GM23248 (cell line): ENCODE results near the gene SLC17A2. TPM values are rescaled to one million over a fixed set of nuclear protein-coding genes. Genes with fewer than 3 reads are reported as not detected.

Source experiments
- DNase-seq: peaks from one replicate; pipeline ENCODE4 v3.0.0-alpha.2; 2015
- H2AFZ ChIP-seq: fragments of 200-600 bp; sonication (generic); 2 replicates; pipeline ENCODE4 v1.6.1; 2016; ENCODE audit warnings: antibody characterized with exemption
- H3F3A ChIP-seq: fragments of 200-600 bp; sonication (generic); 2 replicates; pipeline ENCODE4 v1.6.1; 2016; ENCODE audit warnings: mild to moderate bottlenecking, antibody characterized with exemption, mixed run types; ENCODE audit not compliant: insufficient read depth
- H3K27ac ChIP-seq: fragments of 200-600 bp; sonication (generic); 2 replicates; pipeline ENCODE4 v1.5.1; 2016; ENCODE audit warnings: mild to moderate bottlenecking
- H3K27me3 ChIP-seq: fragments of 200-600 bp; sonication (generic); replicated peaks from 2 replicates; pipeline ENCODE4 v1.6.1; 2016; ENCODE audit warnings: mild to moderate bottlenecking; ENCODE audit not compliant: insufficient read depth
- H3K36me3 ChIP-seq: fragments of 200-600 bp; sonication (generic); 2 replicates; pipeline ENCODE4 v1.6.1; 2016; ENCODE audit warnings: low read depth, mild to moderate bottlenecking
- H3K4me1 ChIP-seq: fragments of 200-600 bp; sonication (generic); 2 replicates; pipeline ENCODE4 v1.6.1; 2016; ENCODE audit warnings: mild to moderate bottlenecking; ENCODE audit not compliant: insufficient read depth
- H3K4me2 ChIP-seq: fragments of 200-600 bp; sonication (generic); one replicate; pipeline ENCODE4 v1.6.1; 2016; ENCODE audit warnings: mild to moderate bottlenecking; ENCODE audit not compliant: unreplicated experiment
- H3K4me3 ChIP-seq: fragments of 200-600 bp; sonication (generic); 2 replicates; pipeline ENCODE4 v1.5.1; 2016; ENCODE audit warnings: mild to moderate bottlenecking
- H3K79me2 ChIP-seq: fragments of 200-600 bp; sonication (generic); 2 replicates; pipeline ENCODE4 v1.6.1; 2016; ENCODE audit warnings: mild to moderate bottlenecking; ENCODE audit not compliant: insufficient read depth
- H3K9ac ChIP-seq: fragments of 200-600 bp; sonication (generic); 2 replicates; pipeline ENCODE4 v1.6.1; 2016; ENCODE audit warnings: mild to moderate bottlenecking
- H3K9me2 ChIP-seq: fragments of 200-600 bp; sonication (generic); 2 replicates; pipeline ENCODE4 v1.6.1; 2016; ENCODE audit warnings: mixed run types, mild to moderate bottlenecking, moderate library complexity; ENCODE audit not compliant: insufficient read depth
- H3K9me3 ChIP-seq: fragments of 200-600 bp; sonication (generic); one replicate; pipeline ENCODE4 v1.6.1; 2017; ENCODE audit warnings: low read depth
- H4K20me1 ChIP-seq: fragments of 200-600 bp; sonication (generic); 2 replicates; pipeline ENCODE4 v1.6.0; 2016; ENCODE audit not compliant: insufficient read depth
- EZH2 ChIP-seq: fragments of 200-600 bp; sonication (generic); IDR thresholded peaks from 2 replicates; pipeline ENCODE4 v1.6.1; 2018; ENCODE audit warnings: antibody characterized with exemption, mild to moderate bottlenecking; ENCODE audit not compliant: insufficient read depth, poor library complexity, severe bottlenecking
- EZH2phosphoT487 ChIP-seq: fragments of 200-600 bp; sonication (generic); IDR thresholded peaks from 2 replicates; pipeline ENCODE4 v1.6.1; 2018; ENCODE audit warnings: antibody characterized with exemption, moderate library complexity, mild to moderate bottlenecking, low read depth; ENCODE audit not compliant: insufficient read depth
- WGBS, 2 experiments: methylation state at CpG; one replicate each; pipeline ENCODE4 v1.1.6; 2015 to 2017; ENCODE audit warnings: low lambda C conversion rate in 2 of 2, low coverage in 1 of 2; ENCODE audit errors: missing lambda C conversion rate in 2 of 2; 5-methylcytosine and 5-hydroxymethylcytosine counted together
- in situ Hi-C: fragments of 300-500 bp; cut with MboI; formaldehyde crosslinking; loops from 2 replicates; pipeline ENCODE4 v1.15.0; 2020
- polyA plus RNA-seq: library from polyadenylated mRNA; unstranded; fragments of >200 nt; fragmentation: Nextera tagmentation; extraction: Ambion mirVana; gene quantifications from 2 replicates; pipeline ENCODE4 v1.2.1, GENCODE V29; 2016
- total RNA-seq: library from RNA; depleted of rRNA; stranded (reverse); fragments of >200 nt; shearing (Covaris generic); gene quantifications from 2 replicates; pipeline ENCODE4 v1.2.3, GENCODE V29; 2014

The SLC17A2 gene
- total and polyA plus RNA-seq, 2 experiments from 2014 or later: not detected

DNA sequence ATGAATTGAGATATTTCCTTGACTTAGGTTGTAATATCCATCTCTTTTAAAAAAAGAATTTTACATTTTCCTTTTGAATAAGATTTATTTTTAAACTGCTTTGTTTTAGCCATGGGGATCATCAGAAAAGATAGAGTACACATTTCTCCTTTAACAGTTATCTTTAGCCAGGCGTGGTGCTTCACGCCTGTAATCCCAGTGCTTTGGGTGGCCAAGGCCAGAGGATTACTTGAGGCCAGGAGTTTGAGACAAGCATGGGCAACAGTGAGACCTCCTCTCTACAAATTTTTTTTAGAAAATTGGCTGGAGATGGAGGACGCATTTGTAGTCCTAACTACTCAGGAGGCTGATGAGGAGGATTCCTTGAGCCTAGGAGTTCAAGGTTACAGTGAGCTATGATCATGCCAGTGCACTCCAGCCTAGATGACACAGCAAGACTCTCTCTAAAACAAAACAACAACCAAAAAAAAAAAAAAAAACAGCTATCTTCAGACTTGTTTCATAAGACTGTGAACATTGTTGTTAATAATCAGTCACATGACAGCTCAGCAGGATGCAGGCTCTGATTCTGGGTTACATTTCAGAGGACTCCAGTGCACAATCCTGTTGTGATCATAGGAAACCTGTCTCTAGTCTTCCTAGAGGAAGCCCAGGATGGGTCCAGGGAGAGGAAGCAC, 54.4 kb downstream of the SLC17A2 start:
- in situ Hi-C loops: no loop called here
- Histone ChIP-seq H3K36me3 (no peaks in the 10 kb centered on the region), H3K27ac (no peak overlapping the region)

DNA sequence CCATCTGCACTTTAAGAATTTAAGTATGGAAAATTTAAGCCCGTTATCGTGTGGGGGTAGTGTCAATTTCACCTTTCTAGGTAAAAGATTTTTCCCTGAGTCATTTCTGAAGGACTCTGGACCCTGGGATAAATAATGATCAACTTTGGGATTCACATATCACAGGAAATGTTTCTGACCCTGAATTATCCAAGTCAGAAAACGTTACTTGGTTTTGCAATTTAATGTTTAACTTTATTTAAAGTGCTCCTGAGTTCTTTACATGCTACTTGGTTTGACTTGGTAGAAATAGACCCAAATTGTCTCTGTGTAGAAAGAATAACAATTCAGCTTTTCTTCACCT, 55.0 kb downstream of the SLC17A2 start:
- Histone ChIP-seq H3K9me3 (no peaks in the 10 kb centered on the region), H3K9me2 (no peaks in the 10 kb centered on the region), H3K4me2 (no peak overlapping the region), H3K4me1 (no peaks in the 10 kb centered on the region), H3F3A (no peaks in the 10 kb centered on the region), H3K9ac (no peak overlapping the region), H2AFZ (no peak overlapping the region), H4K20me1 (no peaks in the 10 kb centered on the region), H3K36me3 (no peaks in the 10 kb centered on the region), H3K79me2 (no peaks in the 10 kb centered on the region), H3K27ac (no peak overlapping the region), H3K4me3 (no peak overlapping the region), H3K27me3 (no peaks in the 10 kb centered on the region; the same call in 1 of the 2 replicates)
- TF ChIP-seq EZH2phosphoT487 (no peak), EZH2 (no peak)
- no peak for DNase-seq
- in situ Hi-C loops: no loop called here
- WGBS, 2 experiments: 49 to 60% methylated on average over 3 of the region's 3 CpGs

More for the DNA sequence above, 54.4 kb downstream of the SLC17A2 start:
- Histone ChIP-seq H3K4me3 (no peak overlapping the region), H2AFZ (no peak overlapping the region), H3F3A (no peaks in the 10 kb centered on the region), H4K20me1 (no peaks in the 10 kb centered on the region), H3K4me1 (no peaks in the 10 kb centered on the region), H3K9me2 (no peaks in the 10 kb centered on the region), H3K9ac (no peak overlapping the region), H3K9me3 (no peaks in the 10 kb centered on the region), H3K4me2 (no peak overlapping the region), H3K27me3 (no peaks in the 10 kb centered on the region; the same call in 1 of the 2 replicates), H3K79me2 (no peaks in the 10 kb centered on the region)
- no peak for TF ChIP-seq EZH2phosphoT487
- TF ChIP-seq EZH2: no peak
- 27 to 31% methylated on average over 3 of the region's 3 CpGs for WGBS, 2 experiments
- no peak for DNase-seq

DNA sequence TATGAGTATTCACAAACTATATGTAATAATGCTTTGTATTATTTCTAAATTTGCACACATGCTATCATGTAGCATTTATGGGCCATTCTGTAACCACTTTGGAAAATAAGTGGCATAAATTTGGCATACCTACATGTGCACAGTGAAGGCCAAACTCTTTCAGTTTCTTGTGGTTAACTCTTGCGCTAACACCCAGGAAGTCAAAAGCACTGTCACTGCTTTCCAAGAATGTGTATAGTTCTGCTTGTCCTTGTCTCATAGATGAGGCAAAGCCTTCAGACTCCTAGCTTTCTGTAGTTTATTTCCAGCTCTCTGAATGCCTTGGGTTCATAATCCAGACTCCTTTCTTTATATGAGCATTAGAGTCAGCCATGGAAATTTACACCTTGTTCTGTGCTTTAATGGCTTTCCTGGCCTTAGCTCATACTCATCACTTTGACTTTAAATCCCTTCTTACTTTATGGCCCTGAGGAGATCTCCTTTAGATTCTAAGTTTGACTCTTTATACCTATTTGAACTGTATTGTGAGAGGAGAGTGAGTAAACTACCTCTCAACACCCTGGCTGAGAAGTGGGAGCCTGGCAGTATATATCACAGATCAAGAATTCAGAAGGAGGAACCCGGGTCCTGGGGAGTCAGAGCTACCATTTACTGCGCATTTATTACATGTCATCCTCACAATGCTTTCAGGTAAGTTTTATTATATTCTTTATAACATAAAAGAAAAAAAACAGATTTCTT, 55.5 kb downstream of the SLC17A2 start:
- no peaks in the 10 kb centered on the region; the same call in 1 of the 2 replicates for H3K27me3 ChIP-seq
- no peak for DNase-seq
- no peaks in the 10 kb centered on the region for H3K36me3 ChIP-seq
- H3F3A ChIP-seq: no peaks in the 10 kb centered on the region
- H3K9me3 ChIP-seq: no peaks in the 10 kb centered on the region
- no peaks in the 10 kb centered on the region for H4K20me1 ChIP-seq
- no peak overlapping the region for H2AFZ ChIP-seq
- no peak overlapping the region for H3K4me3 ChIP-seq
- no peak for TF ChIP-seq EZH2
- TF ChIP-seq EZH2phosphoT487: no peak
- in situ Hi-C loops: no loop called here
- H3K4me2 ChIP-seq: no peak overlapping the region
- H3K9me2 ChIP-seq: no peaks in the 10 kb centered on the region
- H3K4me1 ChIP-seq: no peaks in the 10 kb centered on the region
- no peaks in the 10 kb centered on the region for H3K79me2 ChIP-seq
- 55 to 58% methylated on average over 3 of the region's 3 CpGs for WGBS, 2 experiments
- no peak overlapping the region for H3K9ac ChIP-seq
- H3K27ac ChIP-seq: no peak overlapping the region

DNA sequence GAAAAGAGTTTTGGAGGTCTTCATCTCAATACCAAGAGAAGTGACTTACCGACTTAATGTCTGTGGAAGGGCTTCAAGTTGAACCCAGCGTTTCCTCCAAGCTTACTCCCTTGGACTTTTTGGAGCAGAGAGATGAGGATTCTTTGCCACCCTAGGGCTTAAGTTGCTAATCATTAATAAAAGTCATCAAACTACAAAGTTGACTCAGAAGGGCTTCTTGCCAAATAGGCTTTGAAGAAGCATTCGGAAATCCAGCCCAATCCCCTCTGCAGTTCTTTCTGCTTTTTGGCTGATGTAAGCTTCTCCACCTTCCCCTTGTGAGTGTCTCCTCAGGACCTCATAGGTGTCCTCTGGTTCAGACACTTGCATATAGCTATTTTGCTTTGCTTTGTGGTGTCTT, 56.4 kb downstream of the SLC17A2 start, which contains the start of gene SLC17A3:
Gene SLC17A3 (minus strand): TSS at position 126 of the 400 bp plus-strand sequence. CDS start 5,856 bp downstream, outside the sequence.
- Histone ChIP-seq H3K36me3 (no peaks in the 10 kb centered on the region), H3K4me3 (no peak within 1 kb of the TSS), H3K4me1 (no peaks in the 10 kb centered on the region)

More for the DNA sequence above, 56.4 kb downstream of the SLC17A2 start, which contains the start of gene SLC17A3:
- no peaks in the 10 kb centered on the region; the same call in 1 of the 2 replicates for H3K27me3 ChIP-seq
- H4K20me1 ChIP-seq: no peaks in the 10 kb centered on the region
- H3K79me2 ChIP-seq: no peaks in the 10 kb centered on the region
- H3K9me2 ChIP-seq: no peaks in the 10 kb centered on the region
- TF ChIP-seq EZH2: no peak
- no peak for TF ChIP-seq EZH2phosphoT487
- H3F3A ChIP-seq: no peaks in the 10 kb centered on the region
- WGBS, 2 experiments: 40 to 52% methylated on average over 3 of the region's 3 CpGs
- H3K27ac ChIP-seq: no peak within 1 kb of the TSS
- H3K9me3 ChIP-seq: no peaks in the 10 kb centered on the region
- no peak for DNase-seq
- H3K9ac ChIP-seq: no peak within 1 kb of the TSS
- H3K4me2 ChIP-seq: no peak within 1 kb of the TSS
- H2AFZ ChIP-seq: no peak within 1 kb of the TSS
- in situ Hi-C loops: no loop called here
